GM23338 (cell line): ENCODE measurements around the gene PPP2R5C. TPM values are rescaled to one million over a fixed set of nuclear protein-coding genes. Genes with fewer than 3 reads are reported as not detected.

Experiments
- ATAC-seq: fragments of 200-7000 bp; cut with Tn5 transposase; 3 replicates; pipeline ENCODE4 v1.9.1; 2020
- DNase-seq: peaks from one replicate; pipeline ENCODE4 v3.0.0-alpha.2; 2015; ENCODE audit warnings: low spot score
- H2AFZ ChIP-seq: fragments of 200-600 bp; sonication (generic); 2 replicates; pipeline ENCODE4 v1.8.0; 2016; ENCODE audit warnings: antibody characterized with exemption, mild to moderate bottlenecking, moderate library complexity
- H3F3A ChIP-seq: fragments of 200-600 bp; sonication (generic); replicated peaks from 2 replicates; pipeline ENCODE4 v1.8.0; 2017; ENCODE audit warnings: antibody characterized with exemption, mixed run types, low read depth
- H3K27ac ChIP-seq: fragments of 200-600 bp; sonication (generic); 2 replicates; pipeline ENCODE4 v1.6.1; 2016; ENCODE audit warnings: low read depth
- H3K27me3 ChIP-seq: fragments of 200-600 bp; sonication (generic); 2 replicates; pipeline ENCODE4 v1.8.0; 2016; ENCODE audit warnings: mild to moderate bottlenecking, mixed run types, moderate library complexity; ENCODE audit not compliant: insufficient read depth
- H3K36me3 ChIP-seq: fragments of 200-600 bp; sonication (generic); 2 replicates; pipeline ENCODE4 v1.8.0; 2016; ENCODE audit warnings: mild to moderate bottlenecking; ENCODE audit not compliant: insufficient read depth
- H3K4me1 ChIP-seq: fragments of 200-600 bp; sonication (generic); 2 replicates; pipeline ENCODE4 v1.8.0; 2016; ENCODE audit warnings: mild to moderate bottlenecking, moderate library complexity; ENCODE audit not compliant: insufficient read depth
- H3K4me2 ChIP-seq: fragments of 200-600 bp; sonication (generic); 2 replicates; pipeline ENCODE4 v1.7.1; 2017; ENCODE audit warnings: mixed run types
- H3K4me3 ChIP-seq: fragments of 200-600 bp; sonication (generic); 2 replicates; pipeline ENCODE4 v1.6.1; 2016; ENCODE audit warnings: mixed run types
- H3K79me2 ChIP-seq: fragments of 200-600 bp; sonication (generic); replicated peaks from 2 replicates; pipeline ENCODE4 v1.8.0; 2017; ENCODE audit warnings: mild to moderate bottlenecking; ENCODE audit not compliant: insufficient read depth
- H3K9me2 ChIP-seq: fragments of 200-600 bp; sonication (generic); 2 replicates; pipeline ENCODE4 v1.8.0; 2017; ENCODE audit not compliant: insufficient read depth
- H4K20me1 ChIP-seq: fragments of 200-600 bp; sonication (generic); replicated peaks from 2 replicates; pipeline ENCODE4 v1.8.0; 2017; ENCODE audit warnings: mild to moderate bottlenecking; ENCODE audit not compliant: insufficient read depth
- H3K27ac Mint-ChIP-seq: 2 replicates; pipeline ENCODE4 v1.8.0; 2020; ENCODE audit warnings: inconsistent platforms, mild to moderate bottlenecking, moderate library complexity, mixed read lengths
- H3K27me3 Mint-ChIP-seq: 3 replicates; pipeline ENCODE4 v1.8.0; 2022; ENCODE audit warnings: low read depth, mild to moderate bottlenecking, moderate library complexity, mixed read lengths, inconsistent platforms; ENCODE audit not compliant: insufficient read depth, poor library complexity
- H3K36me3 Mint-ChIP-seq: 3 replicates; pipeline ENCODE4 v1.8.0; 2021; ENCODE audit warnings: low read depth, mild to moderate bottlenecking, inconsistent platforms, moderate library complexity, mixed read lengths
- H3K4me1 Mint-ChIP-seq: 3 replicates; pipeline ENCODE4 v1.8.0; 2020; ENCODE audit warnings: mild to moderate bottlenecking, inconsistent platforms, mixed read lengths
- H3K4me3 Mint-ChIP-seq: 3 replicates; pipeline ENCODE4 v1.8.0; 2021; ENCODE audit warnings: moderate library complexity, mild to moderate bottlenecking, inconsistent platforms, mixed read lengths
- H3K9me3 Mint-ChIP-seq: 3 replicates; pipeline ENCODE4 v1.8.0; 2020; ENCODE audit warnings: moderate library complexity, mild to moderate bottlenecking, inconsistent platforms, mixed read lengths
- CREB1 ChIP-seq: fragments of 250-450 bp; sonication (Bioruptor Pico); IDR thresholded peaks from 2 replicates; pipeline ENCODE4 v1.5.0; 2020; ENCODE audit warnings: low read depth, mild to moderate bottlenecking, moderate library complexity
- EZH2 ChIP-seq: fragments of 200-600 bp; sonication (generic); IDR thresholded peaks from one replicate; pipeline ENCODE4 v1.8.0; 2017; ENCODE audit warnings: antibody characterized with exemption, mild to moderate bottlenecking, low read depth; ENCODE audit not compliant: unreplicated experiment
- JUNB ChIP-seq: IDR thresholded peaks from one replicate; pipeline ENCODE4 v1.6.1; 2016; ENCODE audit warnings: antibody characterized with exemption; ENCODE audit not compliant: unreplicated experiment
- NANOG ChIP-seq: IDR thresholded peaks from 2 replicates; pipeline ENCODE4 v1.6.1; 2016; ENCODE audit warnings: antibody characterized with exemption, borderline replicate concordance
- POLR2AphosphoS5 ChIP-seq: IDR thresholded peaks from 2 replicates; pipeline ENCODE4 v1.6.1; 2016; ENCODE audit warnings: antibody characterized with exemption, low read depth
- STAT1 ChIP-seq: IDR thresholded peaks from one replicate; pipeline ENCODE4 v1.6.1; 2016; ENCODE audit warnings: antibody characterized with exemption; ENCODE audit not compliant: unreplicated experiment
- ZNF331 ChIP-seq: fragments of 250-450 bp; sonication (Bioruptor Pico); IDR thresholded peaks from 2 replicates; pipeline ENCODE4 v1.5.0; 2020; ENCODE audit warnings: low read depth, mild to moderate bottlenecking, moderate library complexity
- polyA plus RNA-seq: library from polyadenylated mRNA; unstranded; fragments of >200 nt; fragmentation: Nextera tagmentation; extraction: Ambion mirVana; gene quantifications from 2 replicates; pipeline ENCODE4 v1.2.1, GENCODE V29; 2016
- total RNA-seq: library from RNA; depleted of rRNA; stranded (reverse); fragments of >200 nt; shearing (Covaris generic); gene quantifications from 2 replicates; pipeline ENCODE4 v1.2.3, GENCODE V29; 2014
- TF ChIP-seq, protein P1 (sequence below): IDR thresholded peaks from 2 replicates; pipeline ENCODE4 v1.6.1; 2016; ENCODE audit warnings: antibody characterized with exemption
- TF ChIP-seq, protein P2 (sequence below), 2 experiments: fragments of 200-600 bp in 1 of 2; sonication (generic) in 1 of 2; conservative IDR thresholded peaks; 2 replicates each; pipeline versions ENCODE4 v1.5.1 to v1.6.1; 2016 to 2017; ENCODE audit warnings: antibody characterized with exemption in 2 of 2, low read depth in 2 of 2, mild to moderate bottlenecking in 2 of 2, moderate library complexity in 1 of 2
- TF ChIP-seq, protein P3 (sequence below): IDR thresholded peaks from one replicate; pipeline ENCODE4 v1.6.1; 2018; ENCODE audit warnings: antibody characterized with exemption; ENCODE audit not compliant: unreplicated experiment

The PPP2R5C gene
- total and polyA plus RNA-seq, 2 experiments from 2014 or later = 75.4 to 79.7 TPM

DNA sequence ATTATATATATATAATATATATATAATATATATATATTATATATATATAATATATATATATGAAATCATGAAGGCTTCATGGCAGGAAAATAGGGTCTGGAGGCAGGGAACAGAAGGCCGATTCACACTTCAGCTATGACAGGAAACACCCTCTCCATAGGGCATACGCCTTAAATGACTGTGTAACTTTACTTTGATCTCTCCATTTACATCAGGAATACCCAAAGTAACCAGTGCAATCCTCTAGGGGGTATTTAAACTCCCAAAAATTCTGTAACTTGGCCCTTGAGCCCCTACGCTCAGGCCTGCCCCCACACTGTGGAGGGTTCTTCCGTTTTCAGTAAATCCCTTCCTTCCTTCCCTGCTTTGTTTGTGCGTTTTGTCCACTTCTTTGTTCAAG lies 40.4 kb upstream of the PPP2R5C start:
- Histone ChIP-seq H3K9me2 (0 out of 2 replicates have a peak, but pooled peaks cover 3% of the 10 kb centered on the region), H3K36me3 (no peaks in the 10 kb centered on the region), H3F3A (no peaks in the 10 kb centered on the region), H4K20me1 (no peaks in the 10 kb centered on the region), H3K27ac (no peak overlapping the region), H3K4me1 (peaks cover 3% of the 10 kb centered on the region; the same call in 1 of the 2 replicates), H3K4me2 (no peak overlapping the region), H2AFZ (no peak overlapping the region), H3K4me3 (no peak overlapping the region), H3K27me3 (no peaks in the 10 kb centered on the region), H3K79me2 (no peaks in the 10 kb centered on the region)
- no peak for DNase-seq
- no peaks in the 10 kb centered on the region for H3K36me3 Mint-ChIP-seq
- TF ChIP-seq, protein P1, sequence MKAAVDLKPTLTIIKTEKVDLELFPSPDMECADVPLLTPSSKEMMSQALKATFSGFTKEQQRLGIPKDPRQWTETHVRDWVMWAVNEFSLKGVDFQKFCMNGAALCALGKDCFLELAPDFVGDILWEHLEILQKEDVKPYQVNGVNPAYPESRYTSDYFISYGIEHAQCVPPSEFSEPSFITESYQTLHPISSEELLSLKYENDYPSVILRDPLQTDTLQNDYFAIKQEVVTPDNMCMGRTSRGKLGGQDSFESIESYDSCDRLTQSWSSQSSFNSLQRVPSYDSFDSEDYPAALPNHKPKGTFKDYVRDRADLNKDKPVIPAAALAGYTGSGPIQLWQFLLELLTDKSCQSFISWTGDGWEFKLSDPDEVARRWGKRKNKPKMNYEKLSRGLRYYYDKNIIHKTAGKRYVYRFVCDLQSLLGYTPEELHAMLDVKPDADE = no peak
- TF ChIP-seq EZH2 (no peak), POLR2AphosphoS5 (no peak), ZNF331 (no peak), JUNB (no peak), STAT1 (no peak), NANOG (no peak), CREB1 (no peak)
- TF ChIP-seq, protein P2, sequence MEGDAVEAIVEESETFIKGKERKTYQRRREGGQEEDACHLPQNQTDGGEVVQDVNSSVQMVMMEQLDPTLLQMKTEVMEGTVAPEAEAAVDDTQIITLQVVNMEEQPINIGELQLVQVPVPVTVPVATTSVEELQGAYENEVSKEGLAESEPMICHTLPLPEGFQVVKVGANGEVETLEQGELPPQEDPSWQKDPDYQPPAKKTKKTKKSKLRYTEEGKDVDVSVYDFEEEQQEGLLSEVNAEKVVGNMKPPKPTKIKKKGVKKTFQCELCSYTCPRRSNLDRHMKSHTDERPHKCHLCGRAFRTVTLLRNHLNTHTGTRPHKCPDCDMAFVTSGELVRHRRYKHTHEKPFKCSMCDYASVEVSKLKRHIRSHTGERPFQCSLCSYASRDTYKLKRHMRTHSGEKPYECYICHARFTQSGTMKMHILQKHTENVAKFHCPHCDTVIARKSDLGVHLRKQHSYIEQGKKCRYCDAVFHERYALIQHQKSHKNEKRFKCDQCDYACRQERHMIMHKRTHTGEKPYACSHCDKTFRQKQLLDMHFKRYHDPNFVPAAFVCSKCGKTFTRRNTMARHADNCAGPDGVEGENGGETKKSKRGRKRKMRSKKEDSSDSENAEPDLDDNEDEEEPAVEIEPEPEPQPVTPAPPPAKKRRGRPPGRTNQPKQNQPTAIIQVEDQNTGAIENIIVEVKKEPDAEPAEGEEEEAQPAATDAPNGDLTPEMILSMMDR (conservative IDR thresholded peaks at IDR 0.05; ENCODE audit: low read depth in 2 of 2) = no peak
- TF ChIP-seq, protein P3, sequence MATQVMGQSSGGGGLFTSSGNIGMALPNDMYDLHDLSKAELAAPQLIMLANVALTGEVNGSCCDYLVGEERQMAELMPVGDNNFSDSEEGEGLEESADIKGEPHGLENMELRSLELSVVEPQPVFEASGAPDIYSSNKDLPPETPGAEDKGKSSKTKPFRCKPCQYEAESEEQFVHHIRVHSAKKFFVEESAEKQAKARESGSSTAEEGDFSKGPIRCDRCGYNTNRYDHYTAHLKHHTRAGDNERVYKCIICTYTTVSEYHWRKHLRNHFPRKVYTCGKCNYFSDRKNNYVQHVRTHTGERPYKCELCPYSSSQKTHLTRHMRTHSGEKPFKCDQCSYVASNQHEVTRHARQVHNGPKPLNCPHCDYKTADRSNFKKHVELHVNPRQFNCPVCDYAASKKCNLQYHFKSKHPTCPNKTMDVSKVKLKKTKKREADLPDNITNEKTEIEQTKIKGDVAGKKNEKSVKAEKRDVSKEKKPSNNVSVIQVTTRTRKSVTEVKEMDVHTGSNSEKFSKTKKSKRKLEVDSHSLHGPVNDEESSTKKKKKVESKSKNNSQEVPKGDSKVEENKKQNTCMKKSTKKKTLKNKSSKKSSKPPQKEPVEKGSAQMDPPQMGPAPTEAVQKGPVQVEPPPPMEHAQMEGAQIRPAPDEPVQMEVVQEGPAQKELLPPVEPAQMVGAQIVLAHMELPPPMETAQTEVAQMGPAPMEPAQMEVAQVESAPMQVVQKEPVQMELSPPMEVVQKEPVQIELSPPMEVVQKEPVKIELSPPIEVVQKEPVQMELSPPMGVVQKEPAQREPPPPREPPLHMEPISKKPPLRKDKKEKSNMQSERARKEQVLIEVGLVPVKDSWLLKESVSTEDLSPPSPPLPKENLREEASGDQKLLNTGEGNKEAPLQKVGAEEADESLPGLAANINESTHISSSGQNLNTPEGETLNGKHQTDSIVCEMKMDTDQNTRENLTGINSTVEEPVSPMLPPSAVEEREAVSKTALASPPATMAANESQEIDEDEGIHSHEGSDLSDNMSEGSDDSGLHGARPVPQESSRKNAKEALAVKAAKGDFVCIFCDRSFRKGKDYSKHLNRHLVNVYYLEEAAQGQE = no peak
- peaks cover 8% of the 10 kb centered on the region for H3K27me3 Mint-ChIP-seq
- H3K27ac Mint-ChIP-seq = no peak overlapping the region
- H3K9me3 Mint-ChIP-seq = peaks cover 4% of the 10 kb centered on the region
- H3K4me3 Mint-ChIP-seq = no peak overlapping the region
- no peak for ATAC-seq
- peaks cover 27% of the 10 kb centered on the region for H3K4me1 Mint-ChIP-seq
